ENCODE results near the gene LRRD1.
"Not testable (repeated sequence)": the region's sequence is repeated elsewhere in the genome, so short reads cannot be mapped to it uniquely, and the experiment has no call there.

DNA sequence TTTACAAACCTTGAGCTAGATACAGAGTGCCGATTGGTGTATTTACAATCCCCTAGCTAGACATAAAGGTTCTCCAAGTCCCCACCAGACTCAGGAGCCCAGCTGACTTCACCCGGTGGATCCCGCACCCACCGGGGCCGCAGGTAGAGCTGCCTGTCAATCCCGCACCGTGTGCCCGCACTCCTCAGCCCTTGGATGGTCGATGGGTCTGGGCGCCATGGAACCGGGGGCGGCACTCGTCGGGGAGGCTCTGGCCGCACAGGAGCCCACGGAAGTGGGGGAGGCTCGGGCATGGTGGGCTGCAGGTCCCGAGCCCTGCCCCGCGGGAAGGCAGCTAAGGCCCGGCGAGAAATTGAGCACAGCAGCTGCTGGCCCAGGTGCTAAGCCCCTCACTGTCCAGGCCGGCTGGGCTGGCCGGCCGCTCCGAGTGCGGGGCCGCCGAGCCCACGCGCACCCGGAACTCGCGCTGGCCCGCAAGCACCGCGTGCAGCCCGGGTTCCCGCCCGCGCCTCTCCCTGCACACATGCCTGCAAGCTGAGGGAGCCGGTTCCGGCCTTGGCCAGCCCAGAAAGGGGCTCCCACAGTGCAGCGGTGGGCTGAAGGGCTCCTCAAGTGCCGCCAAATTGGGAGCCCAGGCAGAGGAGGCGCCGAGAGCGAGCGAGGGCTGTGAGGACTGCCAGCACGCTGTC, 35.6 kb downstream of the LRRD1 start:
- not testable (repeated sequence) for TF ChIP-seq POLR2AphosphoS5, POLR2A, TAF1 (IDR thresholded peaks at IDR 0.05; ENCODE audit: low read depth, low read length)

Measured in GM12891 (cell line).